22Rv1 (cell line): ENCODE results near the gene ZNF362.

Experiments
- CTCF ChIP-seq: fragments of 450-650 bp; IDR thresholded peaks from 2 replicates; pipeline ENCODE4 v1.5.1; 2017; ENCODE audit warnings: mild to moderate bottlenecking
- ZFX ChIP-seq: fragments of 450-650 bp; IDR thresholded peaks from 2 replicates; pipeline ENCODE4 v1.6.1; 2017; ENCODE audit warnings: antibody characterized with exemption, borderline replicate concordance

- TF ChIP-seq CTCF (no peak), ZFX (no peak)
Observed at GRCh38 chr1:33275195-33275594, 18.9 kb downstream of the ZNF362 start.
